HG02759 (cell line): ENCODE measurements around the gene TRIM14.
A peak's percentile ranks its signal among the peaks of the same experiment; 100 is the strongest.
"Not testable (repeated sequence)": the region's sequence is repeated elsewhere in the genome, so short reads cannot be mapped to it uniquely, and the experiment has no call there.

ENCODE experiments used
- ATAC-seq: cut with Tn5 transposase; IDR thresholded peaks from one replicate; pipeline ENCODE4 v1.9.1; 2021; ENCODE audit warnings: mild to moderate bottlenecking, moderate library complexity; ENCODE audit not compliant: unreplicated experiment

TRIM14 gene

DNA sequence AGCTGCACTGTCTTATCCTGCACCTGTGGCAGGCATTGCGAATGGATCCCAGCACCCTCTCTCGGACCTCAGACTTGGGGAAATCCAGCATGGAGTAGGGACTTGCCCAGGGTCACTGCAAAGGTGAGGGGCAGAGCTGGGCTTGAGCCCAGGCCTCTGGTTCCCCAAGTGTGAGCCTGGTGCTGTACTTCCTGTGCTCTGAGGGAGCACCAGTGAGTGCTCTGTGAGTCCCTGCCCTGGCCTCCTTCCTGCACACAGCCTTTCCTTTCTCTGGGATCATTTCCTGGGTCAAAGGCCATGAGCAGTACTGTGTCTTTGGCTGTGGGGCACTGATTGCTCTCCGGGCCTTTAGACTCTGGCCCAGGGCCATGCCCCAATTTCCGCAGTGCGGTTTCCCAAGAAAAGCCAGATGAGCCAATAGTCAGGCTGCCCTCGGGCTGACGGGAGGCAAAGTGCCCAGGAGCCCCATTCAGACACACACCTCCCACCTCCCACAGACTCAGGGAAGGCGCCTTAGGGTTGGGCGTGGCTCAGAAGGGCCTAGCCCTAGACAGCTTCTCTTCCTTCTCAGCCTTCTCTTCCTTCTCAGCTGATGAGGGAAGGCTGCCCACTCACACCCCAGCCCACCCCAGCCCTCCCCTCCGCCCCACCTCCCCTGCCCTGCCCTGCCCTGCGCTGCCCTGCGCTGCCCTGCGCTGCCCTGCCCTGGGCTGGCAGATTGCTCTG lies 23.3 kb upstream of the TRIM14 start:
- no peak for ATAC-seq

DNA sequence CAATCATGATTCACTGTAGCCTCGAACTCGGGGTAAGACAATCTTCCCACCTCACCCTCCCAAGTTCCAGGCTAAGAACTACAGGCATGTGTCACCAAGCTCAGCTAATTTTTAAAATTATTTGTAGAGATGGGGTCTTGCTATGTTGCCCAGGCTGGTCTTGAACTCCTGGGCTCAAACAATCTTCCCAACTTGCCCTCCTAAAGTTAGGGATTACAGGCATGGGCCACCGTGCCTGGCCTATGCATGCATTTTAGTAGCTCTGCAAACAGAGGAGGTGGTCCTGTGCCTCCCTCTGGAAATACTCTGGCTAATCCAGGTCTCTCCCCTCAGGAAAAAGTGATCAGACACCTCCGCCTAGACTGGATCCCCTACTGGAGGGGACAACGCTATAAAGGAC lies 21.5 kb upstream of the TRIM14 start:
- ATAC-seq: no peak

DNA sequence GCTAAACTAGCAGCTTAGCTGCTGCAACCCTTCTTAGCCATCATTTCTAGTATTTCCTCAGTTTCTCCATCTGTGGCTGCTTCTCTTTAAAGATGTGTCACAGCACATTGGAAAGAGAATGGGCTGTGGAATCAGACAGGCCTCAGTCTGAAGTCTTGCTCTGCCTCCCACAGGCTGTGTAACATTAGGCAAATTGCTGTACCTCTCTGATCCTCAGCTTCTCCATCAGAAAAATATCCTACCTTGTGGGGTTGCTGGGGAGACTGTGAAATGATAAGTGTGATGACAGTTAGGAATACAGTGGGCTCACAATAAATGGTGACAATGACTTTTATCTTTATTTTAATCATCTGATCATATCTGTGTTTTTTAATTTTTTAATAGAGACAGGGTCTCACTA lies 17.5 kb upstream of the TRIM14 start:
- ATAC-seq: no peak

- no peak for ATAC-seq
Observed at GRCh38 chr9:98135938-98136337, 16.9 kb upstream of the TRIM14 start.

GRCh38 chr9:98135558-98135934 lies 16.5 kb upstream of the TRIM14 start:
- ATAC-seq: no peak

- no peak for ATAC-seq
Observed at GRCh38 chr9:98134702-98135557, 15.9 kb upstream of the TRIM14 start.

DNA sequence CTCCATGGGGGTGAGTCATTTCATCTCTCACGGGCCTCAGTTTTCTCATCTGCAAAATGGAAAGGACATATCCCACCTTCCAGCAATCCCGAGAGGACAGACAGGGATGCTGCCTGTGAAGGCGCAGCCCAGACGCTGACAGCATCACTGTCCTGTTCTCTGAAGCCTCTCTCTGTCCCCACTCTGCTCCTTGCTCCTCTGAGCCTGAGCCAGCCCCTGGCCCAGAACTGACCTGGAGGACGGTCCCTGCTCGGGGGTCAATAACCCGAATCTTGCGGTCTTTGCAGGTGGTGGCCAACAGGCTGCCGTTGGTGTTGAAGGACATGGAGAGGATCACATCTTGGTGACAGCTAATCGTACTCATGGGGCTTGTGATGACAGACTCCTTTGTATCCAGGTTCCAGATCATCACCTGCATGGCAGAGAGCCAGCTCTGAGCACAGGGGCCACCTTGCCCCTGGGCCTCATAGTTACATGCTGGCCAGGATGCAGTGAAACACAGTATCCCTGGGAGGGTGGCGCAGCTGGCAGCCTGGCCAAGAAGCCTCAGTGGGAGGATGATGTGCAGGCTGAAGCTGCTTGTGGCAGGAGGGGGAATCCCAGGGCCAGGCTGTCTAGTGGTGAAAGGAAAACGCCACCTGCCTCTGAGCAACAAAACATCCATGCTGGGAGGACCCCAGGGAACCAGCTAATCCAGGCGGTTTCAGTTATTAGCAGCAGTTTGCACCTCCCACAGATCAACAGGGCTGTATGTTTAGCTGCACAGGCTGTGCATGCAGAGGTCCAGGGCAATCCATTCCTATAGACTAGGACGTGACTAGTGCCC lies 14.0 kb upstream of the TRIM14 start:
- no peak for ATAC-seq

- ATAC-seq: no peak
Observed at GRCh38 chr9:98132158-98132557, 13.1 kb upstream of the TRIM14 start.

DNA sequence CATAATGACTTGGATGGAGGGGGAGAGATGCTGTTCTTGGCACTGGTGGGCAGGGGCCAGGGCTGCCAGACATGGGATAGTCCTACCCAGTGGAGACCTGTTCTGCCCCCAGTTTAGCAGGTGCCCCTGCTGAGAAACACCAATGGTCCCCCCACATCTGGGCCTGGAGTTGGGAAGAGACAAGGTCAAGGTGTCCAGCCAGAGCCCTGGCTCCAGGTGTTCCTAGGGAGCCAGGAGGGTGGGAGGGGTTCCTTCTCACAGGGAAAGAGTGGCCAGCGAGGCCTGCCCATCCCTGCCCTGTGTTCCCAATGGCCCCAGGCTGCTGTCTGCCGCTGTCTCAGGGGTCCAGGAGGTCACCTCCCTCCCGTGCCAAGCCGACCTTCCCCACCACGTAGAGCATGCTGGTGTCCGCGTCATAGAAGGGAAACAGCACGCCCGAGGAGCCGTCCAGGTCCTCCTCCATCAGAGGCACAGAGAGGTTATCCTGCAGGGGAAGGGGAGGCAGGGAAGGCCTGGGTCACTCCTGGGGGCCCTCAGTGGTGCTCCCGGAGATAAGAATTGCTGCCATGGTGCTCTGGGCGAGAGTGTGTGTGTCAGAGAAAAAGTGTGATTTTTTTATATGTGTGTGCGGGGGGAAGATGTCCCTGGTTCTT lies 11.7 kb upstream of the TRIM14 start:
- ATAC-seq: no peak

DNA sequence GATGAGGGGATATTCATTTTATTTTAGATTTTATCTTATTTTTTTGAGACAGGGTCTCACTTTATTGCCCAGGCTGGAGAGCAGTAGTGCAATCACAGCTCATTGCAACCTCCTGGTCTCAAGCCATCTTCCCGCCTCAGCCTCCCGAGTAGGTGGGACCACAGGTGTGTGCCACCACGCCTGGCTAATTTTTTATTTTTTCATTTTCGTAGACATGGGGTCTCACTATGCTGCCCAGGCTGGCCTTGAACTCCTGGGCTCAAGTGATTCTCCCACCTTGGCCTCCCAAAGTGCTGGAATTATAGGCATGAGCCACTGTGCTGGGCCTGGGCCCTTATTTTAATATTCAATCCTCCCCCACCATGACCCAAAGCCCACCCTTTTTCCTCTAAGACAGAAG lies 11.0 kb upstream of the TRIM14 start:
- not testable (repeated sequence) for ATAC-seq

GRCh38 chr9:98129451-98129881 lies 10.4 kb upstream of the TRIM14 start:
- ATAC-seq: peak; percentile 79

GRCh38 chr9:98128316-98128715 lies 9.3 kb upstream of the TRIM14 start:
- ATAC-seq: no peak

- no peak for ATAC-seq
Observed at GRCh38 chr9:98127226-98127625, 8.2 kb upstream of the TRIM14 start.

- ATAC-seq: no peak
Observed at GRCh38 chr9:98124637-98125426, 5.8 kb upstream of the TRIM14 start.

DNA sequence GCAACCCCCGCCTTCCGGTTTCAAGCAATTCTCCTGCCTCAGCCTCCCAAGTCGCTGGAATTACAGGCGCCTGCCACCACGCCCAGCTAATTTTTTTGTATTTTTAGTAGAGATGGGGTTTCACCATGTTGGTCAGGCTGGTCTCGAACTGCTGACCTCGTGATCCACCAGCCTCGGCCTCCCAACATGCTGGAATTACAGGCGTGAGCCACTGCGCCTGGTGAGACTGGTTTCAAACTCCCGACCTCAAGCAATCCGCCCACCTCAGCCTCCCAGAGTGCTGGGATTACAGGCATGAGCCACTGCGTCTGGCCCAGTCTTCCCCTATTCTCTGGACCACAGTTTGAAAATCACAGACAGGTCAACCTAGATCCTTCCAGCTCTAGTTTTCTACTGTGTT lies 5.1 kb upstream of the TRIM14 start:
- ATAC-seq: not testable (repeated sequence)

DNA sequence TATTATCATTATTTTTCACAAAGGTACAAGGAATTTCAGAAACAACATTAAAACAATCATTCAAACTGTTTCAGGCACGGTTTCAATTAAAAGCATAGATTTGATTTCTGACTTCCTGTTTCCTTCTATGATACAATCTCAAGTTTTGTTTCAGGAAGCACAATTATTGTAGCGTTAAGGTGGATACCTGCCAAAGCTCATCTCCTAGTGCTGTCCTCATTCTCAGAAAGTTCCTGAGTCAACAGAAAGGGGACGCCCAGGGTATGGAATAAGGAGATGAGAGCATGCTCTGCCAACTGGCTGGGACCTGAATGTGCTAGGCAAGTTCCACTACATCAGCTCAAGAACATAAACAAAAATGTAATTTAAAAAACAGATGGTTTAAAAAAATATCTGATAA lies 2.0 kb upstream of the TRIM14 start:
- no peak for ATAC-seq

GRCh38 chr9:98120476-98120875 lies 1.5 kb upstream of the TRIM14 start:
- ATAC-seq: no peak

DNA sequence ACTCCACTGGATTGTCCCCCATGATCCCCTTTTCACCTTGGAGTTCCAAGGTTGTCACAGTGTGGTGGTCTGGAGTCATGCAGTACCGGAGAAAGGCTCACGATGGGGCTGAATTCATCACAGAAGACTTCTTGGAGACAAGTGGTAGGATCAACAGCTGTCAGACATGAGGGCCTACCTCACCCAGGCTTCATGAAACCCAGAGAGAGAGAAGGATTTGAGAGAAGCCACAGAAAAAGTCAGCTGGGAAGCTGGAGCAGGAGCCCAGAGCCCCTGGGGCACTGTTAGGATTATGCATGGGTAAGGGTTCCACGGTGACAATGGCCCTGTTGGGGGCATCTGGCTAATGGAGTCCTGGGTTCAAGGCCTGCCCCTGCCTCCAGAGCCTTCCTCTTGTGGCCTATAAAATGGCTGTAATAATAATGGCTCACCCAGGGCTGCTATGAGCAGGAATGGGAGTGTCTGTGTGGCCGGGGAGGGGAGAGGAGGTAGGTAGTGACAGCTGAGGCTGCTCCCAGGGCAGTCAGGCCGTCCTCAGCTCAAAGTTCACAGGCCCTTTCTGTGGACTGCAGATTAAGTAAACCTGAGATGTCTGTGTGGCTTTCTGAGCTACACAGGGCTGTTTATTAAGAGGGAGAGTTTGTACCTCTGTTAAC lies 910 bp downstream of the TRIM14 start:
- peak; percentile 40 for ATAC-seq

GRCh38 chr9:98117097-98117496 lies 1.9 kb downstream of the TRIM14 start:
- not testable (repeated sequence) for ATAC-seq

DNA sequence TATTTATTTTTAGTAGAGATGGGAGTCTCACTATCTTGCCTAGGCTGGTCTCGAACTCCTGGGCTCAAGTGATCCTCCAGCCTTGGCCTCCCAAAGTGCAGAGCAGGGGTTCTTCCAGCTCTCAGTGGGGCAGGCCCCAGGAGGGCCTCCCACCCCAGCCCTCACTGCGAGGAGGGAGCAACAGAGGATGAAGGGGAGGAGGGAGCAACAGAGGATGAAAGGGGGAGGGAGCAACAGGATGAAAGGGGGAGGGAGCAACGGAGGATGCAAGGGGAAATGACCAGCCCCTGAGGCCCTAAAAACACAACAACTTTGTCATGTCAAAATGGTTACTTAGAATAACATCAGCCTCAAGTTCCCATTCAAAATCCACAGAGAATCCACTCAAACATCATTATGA lies 10.0 kb downstream of the TRIM14 start:
- no peak for ATAC-seq
